IPS-18a (cell line): ENCODE results near the gene PKN2.

ENCODE experiments used
- H3K27ac ChIP-seq: one replicate; pipeline ENCODE4 v1.5.1; 2013; ENCODE audit warnings: low read length
- H3K27me3 ChIP-seq: one replicate; pipeline ENCODE4 v1.6.1; 2013; ENCODE audit warnings: mild to moderate bottlenecking, low read length; ENCODE audit not compliant: control insufficient read depth, insufficient read depth
- H3K36me3 ChIP-seq: one replicate; pipeline ENCODE4 v1.6.1; 2013; ENCODE audit warnings: low read depth, low read length; ENCODE audit not compliant: control insufficient read depth
- H3K4me1 ChIP-seq: one replicate; pipeline ENCODE4 v1.6.1; 2013; ENCODE audit warnings: low read depth, low read length; ENCODE audit not compliant: control insufficient read depth
- H3K4me3 ChIP-seq: one replicate; pipeline ENCODE4 v1.5.1; 2013; ENCODE audit warnings: low read length
- H3K9ac ChIP-seq: one replicate; pipeline ENCODE4 v1.6.1; 2013; ENCODE audit warnings: mild to moderate bottlenecking, low read length, moderate library complexity
- H3K9me3 ChIP-seq: one replicate; pipeline ENCODE4 v1.6.1; 2013; ENCODE audit warnings: low read depth, low read length; ENCODE audit not compliant: control insufficient read depth

The PKN2 gene

DNA sequence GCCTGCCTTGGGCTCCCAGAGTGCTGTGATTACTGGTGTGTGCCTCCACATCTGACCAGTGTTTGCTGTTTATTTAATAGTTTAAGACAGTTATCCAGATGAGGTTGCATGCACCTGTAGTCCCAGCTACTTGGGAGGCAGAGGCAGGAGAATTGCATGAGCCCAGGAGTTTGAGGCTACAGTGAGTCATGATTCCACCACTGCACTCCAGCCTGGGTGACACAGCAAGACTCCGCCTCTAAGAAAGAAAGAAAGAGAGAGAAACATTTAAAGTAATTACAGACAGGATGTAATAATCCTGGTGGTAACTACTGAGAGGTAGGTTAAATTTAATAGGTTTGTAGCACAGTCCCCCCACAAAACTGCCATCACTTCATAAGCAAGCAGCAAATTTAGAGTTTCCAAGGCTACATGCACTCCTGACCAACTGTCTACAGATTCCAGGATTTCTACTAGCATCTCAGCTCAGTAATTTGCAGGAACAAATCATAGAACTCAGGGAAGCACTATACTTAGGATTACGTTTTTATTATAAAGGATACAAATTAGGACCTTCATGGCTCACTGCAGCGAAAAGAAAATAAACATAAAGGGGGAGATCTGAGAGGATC lies 89.6 kb downstream of the PKN2 start:
- Histone ChIP-seq H3K27me3 (no peaks in the 10 kb centered on the region), H3K4me1 (peaks cover 46% of the 10 kb centered on the region), H3K4me3 (peak overlapping the region; percentile 40), H3K9ac (peak overlapping the region; percentile 32), H3K36me3 (peaks cover 22% of the 10 kb centered on the region), H3K27ac (peak overlapping the region; percentile 82), H3K9me3 (no peaks in the 10 kb centered on the region)

DNA sequence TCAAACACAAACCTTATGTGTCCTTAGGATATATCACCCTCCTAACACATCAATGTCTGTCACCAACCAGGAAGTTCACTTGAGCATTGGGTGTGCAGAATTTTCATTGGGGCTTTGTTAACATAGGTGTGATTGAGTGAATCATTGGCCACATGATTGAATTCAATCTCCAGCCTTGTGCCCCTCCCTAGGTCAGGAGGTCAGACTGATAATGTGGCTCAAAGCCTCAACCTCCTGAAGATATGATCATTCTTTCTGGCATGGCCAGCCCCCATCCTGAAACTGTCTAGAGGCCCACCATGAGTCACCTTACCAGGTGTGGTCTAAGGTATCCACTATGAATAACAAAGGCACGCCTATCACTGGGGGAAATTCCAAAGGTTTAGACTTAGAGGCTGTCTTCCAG lies 90.1 kb downstream of the PKN2 start:
- Histone ChIP-seq H3K27ac (peak overlapping the region; percentile 82), H3K9me3 (no peaks in the 10 kb centered on the region), H3K4me1 (peaks cover 42% of the 10 kb centered on the region), H3K9ac (no peak overlapping the region), H3K36me3 (peaks cover 25% of the 10 kb centered on the region), H3K27me3 (no peaks in the 10 kb centered on the region), H3K4me3 (peak overlapping the region; percentile 40)

DNA sequence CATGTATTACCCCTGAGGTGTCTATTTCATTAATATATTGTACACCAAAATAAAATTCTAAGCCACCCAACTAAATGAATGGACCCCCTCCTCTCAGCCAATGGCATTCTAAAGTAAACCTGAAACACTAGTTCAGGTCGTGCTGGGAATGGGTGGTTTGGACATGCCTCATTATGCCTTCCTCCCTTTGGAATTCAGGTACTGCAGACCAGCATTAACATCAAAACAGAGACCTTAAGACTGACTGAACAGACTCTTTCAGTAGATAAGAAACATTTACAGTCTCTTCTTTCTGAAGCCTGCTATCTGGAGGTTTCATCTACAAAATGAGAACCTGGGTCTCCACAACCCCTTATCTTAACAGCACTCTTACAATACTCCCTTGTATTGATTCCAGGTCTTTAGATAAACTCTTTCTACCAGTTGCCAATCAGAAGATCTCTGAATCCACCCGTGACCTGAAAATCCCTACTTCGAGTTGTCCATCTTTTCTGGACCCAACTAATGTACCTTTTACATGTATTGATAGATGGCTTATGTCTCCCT lies 93.6 kb downstream of the PKN2 start:
- H3K9ac ChIP-seq = no peak overlapping the region
- no peaks in the 10 kb centered on the region for H3K9me3 ChIP-seq
- peak overlapping the region; percentile 11 for H3K27ac ChIP-seq

DNA sequence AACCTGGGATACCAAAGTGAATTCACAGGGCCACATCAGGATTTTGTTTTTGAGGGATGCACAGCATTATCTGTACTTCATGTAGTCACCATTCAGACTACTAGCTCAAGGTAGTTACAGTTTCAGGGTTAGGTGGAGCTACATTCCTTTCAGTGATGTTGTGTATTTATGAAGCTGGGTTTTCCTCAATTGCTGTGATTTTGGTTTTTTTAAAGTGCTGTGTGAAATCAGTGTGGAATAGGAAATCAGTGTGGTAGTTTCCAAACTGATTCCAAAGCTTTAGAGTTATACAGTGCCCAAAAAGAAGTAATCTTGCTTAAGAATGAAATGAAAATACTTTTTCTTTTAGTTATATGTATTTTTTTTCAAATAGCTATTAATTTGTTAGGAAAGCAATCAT lies 95.8 kb downstream of the PKN2 start:
- no peak overlapping the region for H3K9ac ChIP-seq
- peaks cover 45% of the 10 kb centered on the region for H3K4me1 ChIP-seq
- H3K27ac ChIP-seq = no peak overlapping the region
- H3K27me3 ChIP-seq = no peaks in the 10 kb centered on the region
- H3K4me3 ChIP-seq = no peak overlapping the region
- H3K9me3 ChIP-seq = no peaks in the 10 kb centered on the region
- peaks cover 19% of the 10 kb centered on the region for H3K36me3 ChIP-seq

More for the DNA sequence above, 93.6 kb downstream of the PKN2 start:
- H3K4me3 ChIP-seq = no peak overlapping the region
- H3K4me1 ChIP-seq = peaks cover 53% of the 10 kb centered on the region
- H3K27me3 ChIP-seq = no peaks in the 10 kb centered on the region
- peaks cover 18% of the 10 kb centered on the region for H3K36me3 ChIP-seq

DNA sequence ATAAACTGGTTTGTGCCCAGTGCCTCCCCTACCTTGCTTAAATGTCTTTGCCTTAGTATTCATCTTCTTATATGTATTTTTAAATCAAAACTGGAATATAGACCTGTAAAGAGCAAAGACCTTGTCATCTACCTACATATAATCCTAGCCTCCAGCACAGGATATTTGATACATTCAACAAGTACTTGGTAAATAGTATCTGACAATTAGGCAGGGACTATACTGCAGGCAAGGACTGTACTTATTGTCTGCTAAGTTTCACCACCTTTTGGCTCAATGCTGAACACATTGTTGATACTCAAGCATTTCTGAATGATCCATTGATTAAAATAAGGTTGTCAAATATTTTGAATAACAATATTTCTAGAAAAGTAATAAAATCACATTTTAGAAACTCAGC lies 96.4 kb downstream of the PKN2 start:
- H3K9me3 ChIP-seq = no peaks in the 10 kb centered on the region
- H3K9ac ChIP-seq = no peak overlapping the region
- H3K4me1 ChIP-seq = peaks cover 40% of the 10 kb centered on the region
- no peak overlapping the region for H3K27ac ChIP-seq
- H3K4me3 ChIP-seq = no peak overlapping the region
- peaks cover 21% of the 10 kb centered on the region for H3K36me3 ChIP-seq
- H3K27me3 ChIP-seq = no peaks in the 10 kb centered on the region

DNA sequence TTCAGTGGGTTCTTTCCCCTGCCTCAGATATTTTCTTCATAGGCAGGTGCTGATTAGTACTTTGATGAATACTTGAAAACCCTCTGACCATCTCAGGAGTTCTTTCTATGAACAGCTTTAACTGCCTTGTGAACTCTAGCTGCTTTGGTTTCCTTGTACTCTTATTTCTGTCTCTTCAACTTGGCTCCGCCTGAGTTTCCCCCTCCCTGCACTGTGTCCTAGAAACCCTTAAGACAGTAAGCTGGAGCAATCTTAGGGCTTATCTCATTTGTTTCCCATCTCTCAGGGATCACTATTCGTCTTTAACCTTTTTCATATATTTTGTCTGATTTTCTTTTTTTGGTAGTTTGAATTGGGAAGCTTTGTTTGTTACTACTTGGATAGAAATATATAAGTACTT lies 99.1 kb downstream of the PKN2 start:
- Histone ChIP-seq H3K27me3 (no peaks in the 10 kb centered on the region), H3K9ac (no peak overlapping the region), H3K27ac (peak overlapping the region; percentile 6), H3K4me1 (peaks cover 20% of the 10 kb centered on the region), H3K9me3 (no peaks in the 10 kb centered on the region), H3K4me3 (no peak overlapping the region), H3K36me3 (peaks cover 29% of the 10 kb centered on the region)

DNA sequence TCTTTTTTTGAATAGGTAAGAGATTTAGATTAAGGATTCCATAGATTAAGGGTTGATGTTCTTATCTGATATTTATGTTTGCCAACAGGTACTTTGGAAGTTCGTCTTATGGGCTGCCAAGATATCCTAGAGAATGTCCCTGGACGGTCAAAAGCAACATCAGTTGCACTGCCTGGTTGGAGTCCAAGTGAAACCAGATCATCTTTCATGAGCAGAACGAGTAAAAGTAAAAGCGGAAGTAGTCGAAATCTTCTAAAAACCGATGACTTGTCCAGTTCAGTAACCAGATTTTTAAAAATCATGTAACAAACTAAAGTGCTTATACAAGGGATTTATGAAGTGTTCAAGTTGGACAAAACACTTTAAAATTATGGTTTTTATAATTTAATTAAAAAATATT lies 100.5 kb downstream of the PKN2 start:
- Histone ChIP-seq H3K27ac (no peak overlapping the region), H3K36me3 (peaks cover 22% of the 10 kb centered on the region), H3K9me3 (no peaks in the 10 kb centered on the region), H3K4me3 (no peak overlapping the region), H3K27me3 (no peaks in the 10 kb centered on the region), H3K9ac (no peak overlapping the region), H3K4me1 (peaks cover 17% of the 10 kb centered on the region)

DNA sequence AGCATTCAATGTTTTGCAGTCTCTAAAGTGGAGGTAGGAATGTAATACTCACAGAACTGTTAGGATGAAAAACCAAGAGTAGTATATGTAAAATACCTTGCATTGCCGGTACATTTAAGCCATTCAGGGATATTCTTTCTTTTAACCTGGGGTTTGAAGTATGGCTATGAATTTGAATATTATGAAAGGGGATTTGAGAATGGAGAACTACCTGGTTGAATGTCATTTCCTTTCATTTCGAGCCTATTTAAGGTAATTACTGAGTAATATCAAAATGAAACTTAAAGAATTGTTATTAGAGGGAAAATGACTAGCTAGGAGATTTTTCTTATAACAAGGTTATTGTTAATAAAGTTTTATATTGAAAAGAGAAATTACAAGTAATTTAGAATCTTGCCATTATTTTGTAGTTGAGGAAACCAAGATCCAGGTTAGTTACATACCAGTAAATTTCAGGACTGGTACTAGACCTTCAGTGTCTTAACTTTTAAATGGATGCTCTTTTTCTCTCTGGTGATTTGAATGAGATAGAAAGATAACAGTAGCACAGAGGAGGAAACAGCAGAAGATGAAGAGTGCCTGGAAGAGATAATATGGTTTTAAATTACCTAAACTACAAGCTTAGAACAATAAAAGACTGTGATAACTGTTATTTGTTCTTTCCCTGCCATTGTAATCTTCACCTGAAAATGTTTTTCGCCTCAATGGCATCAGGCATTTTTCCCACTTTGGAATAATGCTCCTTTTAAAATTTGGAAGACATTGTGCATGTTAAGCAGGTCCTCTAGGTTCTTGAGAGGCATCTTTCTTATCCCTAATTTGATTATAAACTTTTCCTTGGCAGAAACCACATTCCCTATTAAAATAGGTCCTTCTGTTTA lies 103.2 kb downstream of the PKN2 start:
- peaks cover 9% of the 10 kb centered on the region for H3K4me1 ChIP-seq
- no peaks in the 10 kb centered on the region for H3K27me3 ChIP-seq
- peaks cover 34% of the 10 kb centered on the region for H3K36me3 ChIP-seq
- H3K27ac ChIP-seq = no peak overlapping the region
- H3K9me3 ChIP-seq = no peaks in the 10 kb centered on the region
- no peak overlapping the region for H3K4me3 ChIP-seq
- no peak overlapping the region for H3K9ac ChIP-seq

DNA sequence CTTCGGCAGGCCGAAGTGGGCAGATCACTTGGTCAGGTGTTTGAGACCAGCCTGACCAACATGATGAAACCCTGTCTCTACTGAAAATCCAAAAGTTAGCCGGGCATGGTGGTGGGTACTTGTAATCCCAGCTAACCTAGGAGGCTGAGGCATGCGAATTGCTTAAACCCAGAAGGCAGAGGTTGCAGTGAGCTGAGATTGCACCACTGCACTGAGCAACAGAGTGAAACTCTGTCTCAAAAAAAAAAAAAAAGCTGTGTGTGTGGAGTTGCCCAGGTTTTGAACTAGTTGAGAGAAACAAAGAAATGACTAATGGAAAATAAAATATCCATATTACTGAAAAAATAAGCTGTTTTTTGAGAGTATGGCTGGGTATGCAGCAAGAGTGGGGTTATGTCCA lies 107.1 kb downstream of the PKN2 start:
- no peaks in the 10 kb centered on the region for H3K27me3 ChIP-seq
- H3K4me1 ChIP-seq = no peaks in the 10 kb centered on the region
- no peak overlapping the region for H3K4me3 ChIP-seq
- H3K9ac ChIP-seq = no peak overlapping the region
- peaks cover 27% of the 10 kb centered on the region for H3K36me3 ChIP-seq
- H3K27ac ChIP-seq = no peak overlapping the region
- no peaks in the 10 kb centered on the region for H3K9me3 ChIP-seq

DNA sequence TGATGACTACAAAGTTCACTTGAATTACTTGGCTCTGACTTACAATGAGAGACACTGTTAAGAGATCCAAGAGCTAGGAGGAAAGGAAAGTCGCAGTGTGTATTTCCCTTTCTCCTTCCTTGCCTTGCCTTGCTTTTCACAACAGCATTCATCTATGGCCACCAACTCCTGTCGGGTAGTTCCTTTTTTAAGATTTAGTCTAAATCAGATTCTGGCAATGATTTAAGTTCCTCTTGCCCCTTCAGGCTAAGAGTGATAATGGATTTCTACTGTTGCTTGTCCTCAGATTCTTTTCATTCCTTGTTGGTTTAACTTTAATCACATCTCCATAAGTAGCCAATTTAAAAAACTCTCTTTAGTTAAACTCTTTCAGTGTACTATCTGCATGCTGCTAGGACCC lies 115.4 kb downstream of the PKN2 start:
- no peaks in the 10 kb centered on the region for H3K27me3 ChIP-seq
- no peak overlapping the region for H3K9ac ChIP-seq
- H3K9me3 ChIP-seq = peaks cover 9% of the 10 kb centered on the region
- no peak overlapping the region for H3K27ac ChIP-seq
- no peak overlapping the region for H3K4me3 ChIP-seq
- H3K4me1 ChIP-seq = no peaks in the 10 kb centered on the region
- H3K36me3 ChIP-seq = peaks cover 29% of the 10 kb centered on the region

DNA sequence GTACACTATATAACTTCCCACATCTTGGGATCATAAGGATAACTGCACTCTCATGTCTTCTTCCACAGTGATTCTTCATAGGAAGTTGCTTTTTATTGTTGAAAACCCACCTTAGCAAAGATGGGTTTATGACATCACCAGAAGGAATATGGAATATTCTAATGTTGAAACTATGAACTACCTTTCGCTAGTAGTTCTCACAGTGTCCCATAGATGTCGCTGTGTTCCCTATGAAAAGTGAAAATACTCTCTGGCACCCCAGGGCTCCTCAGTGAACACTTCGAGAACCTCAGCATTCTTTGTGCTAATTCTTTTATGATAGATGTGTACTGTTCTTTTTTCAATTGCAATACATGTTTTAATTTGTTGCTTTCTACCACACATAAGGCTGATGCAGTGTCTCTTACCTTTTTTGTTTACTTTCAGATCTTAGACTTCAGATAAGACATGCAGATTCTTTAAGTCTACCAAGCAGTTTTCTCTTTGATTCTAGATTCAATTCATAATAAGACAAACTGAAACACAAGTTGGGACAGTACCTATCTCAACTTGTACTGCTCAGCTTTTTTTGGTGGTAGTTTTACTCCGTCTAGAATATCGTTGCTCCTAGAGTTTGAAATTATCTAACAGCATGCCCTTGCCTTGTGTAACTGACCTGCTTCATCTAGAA lies 116.4 kb downstream of the PKN2 start:
- no peak overlapping the region for H3K9ac ChIP-seq
- H3K9me3 ChIP-seq = peaks cover 9% of the 10 kb centered on the region
- H3K27ac ChIP-seq = no peak overlapping the region
- H3K36me3 ChIP-seq = peaks cover 38% of the 10 kb centered on the region
- no peaks in the 10 kb centered on the region for H3K4me1 ChIP-seq
- H3K4me3 ChIP-seq = no peak overlapping the region
- no peaks in the 10 kb centered on the region for H3K27me3 ChIP-seq
